NCI-H774 (cell line): ENCODE results near the gene PHACTR1.

Source experiments
- DNase-seq: peaks from one replicate; lab custom pipeline; 2025; lab: John Stamatoyannopoulos, UW

PHACTR1 gene

GRCh38 chr6:12803486-12803885 is 86.9 kb downstream of the PHACTR1 start:
- no peak for DNase-seq

- no peak for DNase-seq
These were observed 88.5 kb downstream of the PHACTR1 start for GRCh38 chr6:12804952-12805645.

- DNase-seq, result no peak
These were observed 89.6 kb downstream of the PHACTR1 start for GRCh38 chr6:12806136-12806535.

- no peak for DNase-seq
These were observed 90.2 kb downstream of the PHACTR1 start for GRCh38 chr6:12806796-12807195.

GRCh38 chr6:12811519-12811918 is 95.0 kb downstream of the PHACTR1 start:
- DNase-seq, result no peak

- DNase-seq, result no peak
These were observed 96.8 kb downstream of the PHACTR1 start for GRCh38 chr6:12813321-12813720.

GRCh38 chr6:12814015-12814414 is 97.4 kb downstream of the PHACTR1 start:
- no peak for DNase-seq

GRCh38 chr6:12815089-12815488 is 98.5 kb downstream of the PHACTR1 start:
- no peak for DNase-seq

- DNase-seq, result no peak
These were observed 99.5 kb downstream of the PHACTR1 start for GRCh38 chr6:12815884-12816600.

GRCh38 chr6:12818324-12818723 is 101.8 kb downstream of the PHACTR1 start:
- no peak for DNase-seq

- DNase-seq, result no peak
These were observed 107.3 kb downstream of the PHACTR1 start for GRCh38 chr6:12823847-12824246.

GRCh38 chr6:12826584-12826983 is 110.0 kb downstream of the PHACTR1 start:
- no peak for DNase-seq

GRCh38 chr6:12827921-12828320 is 111.4 kb downstream of the PHACTR1 start:
- no peak for DNase-seq

- DNase-seq, result no peak
These were observed 115.7 kb downstream of the PHACTR1 start for GRCh38 chr6:12832226-12832735.

GRCh38 chr6:12836009-12836408 is 119.4 kb downstream of the PHACTR1 start:
- DNase-seq, result no peak

GRCh38 chr6:12841619-12842018 is 125.1 kb downstream of the PHACTR1 start:
- no peak for DNase-seq

- DNase-seq, result no peak
These were observed 125.5 kb downstream of the PHACTR1 start for GRCh38 chr6:12842114-12842513.

GRCh38 chr6:12842658-12843057 is 126.1 kb downstream of the PHACTR1 start:
- no peak for DNase-seq

- DNase-seq, result no peak
These were observed 128.0 kb downstream of the PHACTR1 start for GRCh38 chr6:12844284-12845223.

GRCh38 chr6:12845224-12846004 is 128.8 kb downstream of the PHACTR1 start:
- no peak for DNase-seq

GRCh38 chr6:12848964-12849808 is 132.6 kb downstream of the PHACTR1 start:
- DNase-seq, result no peak
